Coronary artery (tissue), 2 donors: Measurements from ENCODE around the gene SLC35F3.

ENCODE experiments used
- DNase-seq: peaks from one replicate; pipeline ENCODE4 v3.0.0-alpha.2; 2017; ENCODE audit warnings: low spot score
- H3K27ac ChIP-seq, 2 donors: fragments of 200-600 bp; sonication (generic); one replicate each; pipeline ENCODE4 v1.5.1; 2016 to 2019
- H3K4me3 ChIP-seq: fragments of 200-600 bp; sonication (generic); 2 replicates; pipeline ENCODE4 v1.5.1; 2016; ENCODE audit warnings: mild to moderate bottlenecking, moderate library complexity
- CTCF ChIP-seq: fragments of 200-600 bp; sonication (generic); IDR thresholded peaks from one replicate; pipeline ENCODE4 v1.5.1; 2019; ENCODE audit warnings: antibody characterized with exemption

The SLC35F3 gene

GRCh38 chr1:234231893-234232276, 327.4 kb downstream of the SLC35F3 start:
- TF ChIP-seq CTCF: no peak
- DNase-seq: no peak
- H3K27ac ChIP-seq: no peak overlapping the region
- H3K4me3 ChIP-seq: no peak overlapping the region

- no peak for TF ChIP-seq CTCF
Measured at GRCh38 chr1:234234199-234234598, 329.7 kb downstream of the SLC35F3 start.

GRCh38 chr1:234235434-234235881, 331.0 kb downstream of the SLC35F3 start:
- DNase-seq: no peak
- no peak overlapping the region for H3K4me3 ChIP-seq
- no peak for TF ChIP-seq CTCF
- H3K27ac ChIP-seq: no peak overlapping the region

More at GRCh38 chr1:234234199-234234598, 329.7 kb downstream of the SLC35F3 start:
- no peak overlapping the region for H3K4me3 ChIP-seq
- DNase-seq: no peak
- H3K27ac ChIP-seq: no peak overlapping the region

- no peak for DNase-seq
- Histone ChIP-seq H3K4me3 (no peak overlapping the region), H3K27ac (no peak overlapping the region)
- no peak for TF ChIP-seq CTCF
Measured at GRCh38 chr1:234237393-234237792, 332.9 kb downstream of the SLC35F3 start.

GRCh38 chr1:234238060-234238459, 333.6 kb downstream of the SLC35F3 start:
- Histone ChIP-seq H3K27ac (no peak overlapping the region), H3K4me3 (no peak overlapping the region)
- no peak for TF ChIP-seq CTCF
- DNase-seq: no peak

GRCh38 chr1:234239515-234239914, 335.0 kb downstream of the SLC35F3 start:
- H3K4me3 ChIP-seq: no peak overlapping the region
- H3K27ac ChIP-seq: no peak overlapping the region
- DNase-seq: peak; percentile 40
- no peak for TF ChIP-seq CTCF

- DNase-seq: no peak
- no peak for TF ChIP-seq CTCF
- H3K4me3 ChIP-seq: no peak overlapping the region
- H3K27ac ChIP-seq: no peak overlapping the region
Measured at GRCh38 chr1:234239936-234240335, 335.5 kb downstream of the SLC35F3 start.
